ENCODE data around the gene RNF13.

DNA sequence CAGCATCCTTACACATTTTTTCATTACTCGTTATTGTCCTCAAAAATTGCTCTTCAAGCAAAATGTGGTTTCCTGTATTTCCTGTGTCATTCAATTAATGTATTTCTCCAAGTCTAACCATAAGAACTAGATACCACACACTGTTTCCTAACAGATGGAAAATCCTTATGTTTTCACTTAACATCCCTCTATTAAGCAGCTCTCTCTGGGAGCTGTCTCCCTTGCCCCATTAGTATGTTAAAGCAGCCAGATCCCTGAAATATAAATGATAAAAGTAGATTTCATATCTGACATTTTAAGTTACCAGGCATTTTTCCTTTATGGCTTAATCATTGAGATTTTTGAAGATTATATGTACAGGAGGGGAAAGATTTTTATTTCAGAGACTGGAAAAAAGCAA is 141.8 kb downstream of the RNF13 start:
- TF ChIP-seq, protein P1, sequence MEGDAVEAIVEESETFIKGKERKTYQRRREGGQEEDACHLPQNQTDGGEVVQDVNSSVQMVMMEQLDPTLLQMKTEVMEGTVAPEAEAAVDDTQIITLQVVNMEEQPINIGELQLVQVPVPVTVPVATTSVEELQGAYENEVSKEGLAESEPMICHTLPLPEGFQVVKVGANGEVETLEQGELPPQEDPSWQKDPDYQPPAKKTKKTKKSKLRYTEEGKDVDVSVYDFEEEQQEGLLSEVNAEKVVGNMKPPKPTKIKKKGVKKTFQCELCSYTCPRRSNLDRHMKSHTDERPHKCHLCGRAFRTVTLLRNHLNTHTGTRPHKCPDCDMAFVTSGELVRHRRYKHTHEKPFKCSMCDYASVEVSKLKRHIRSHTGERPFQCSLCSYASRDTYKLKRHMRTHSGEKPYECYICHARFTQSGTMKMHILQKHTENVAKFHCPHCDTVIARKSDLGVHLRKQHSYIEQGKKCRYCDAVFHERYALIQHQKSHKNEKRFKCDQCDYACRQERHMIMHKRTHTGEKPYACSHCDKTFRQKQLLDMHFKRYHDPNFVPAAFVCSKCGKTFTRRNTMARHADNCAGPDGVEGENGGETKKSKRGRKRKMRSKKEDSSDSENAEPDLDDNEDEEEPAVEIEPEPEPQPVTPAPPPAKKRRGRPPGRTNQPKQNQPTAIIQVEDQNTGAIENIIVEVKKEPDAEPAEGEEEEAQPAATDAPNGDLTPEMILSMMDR (conservative IDR thresholded peaks at IDR 0.05 in 1 of 2, IDR thresholded peaks at IDR 0.05 in 1 of 2; ENCODE audit: extremely low read depth in 1 of 2, insufficient read depth in 1 of 2, low read depth in 1 of 2, low read length in 2 of 2), result no peak
- TF ChIP-seq EZH2 (IDR thresholded peaks at IDR 0.05; ENCODE audit: borderline replicate concordance, low read length), result no peak

All from mammary epithelial cell (primary cell).